Natural killer cell treated with Interleukin-12 subunit alpha and Interleukin-12 subunit beta and Interleukin-15 and Interleukin-18, amount 100 ng/mL, for 72 hours (primary cell): Measurements from ENCODE around the gene YY1. TPM values are rescaled to one million over a fixed set of nuclear protein-coding genes. Genes with fewer than 3 reads are reported as not detected.
"Not testable (repeated sequence)": the region's sequence is repeated elsewhere in the genome, so short reads cannot be mapped to it uniquely, and the experiment has no call there.

Experiments used
- ATAC-seq, 2 donors: fragments of 150-1000 bp; cut with Tn5 transposase in 1 of 2; sonication (Bioruptor Pico), chemical (Tn5 transposase) in 1 of 2; 2 replicates each; pipeline ENCODE4 v1.10.0; 2021
- DNase-seq: peaks from one replicate; pipeline ENCODE4 v3.0.0; 2022; ENCODE audit warnings: low spot score
- H3K27ac Mint-ChIP-seq, 2 donors: 1 replicate in 1 of 2; 2 replicates in 1 of 2; pipeline ENCODE4 v1.8.0; 2022; ENCODE audit warnings: mixed read lengths in 2 of 2, mild to moderate bottlenecking in 1 of 2, moderate library complexity in 1 of 2
- H3K27me3 Mint-ChIP-seq, 2 donors: 1 replicate in 1 of 2; 2 replicates in 1 of 2; pipeline ENCODE4 v1.8.0; 2022; ENCODE audit warnings: mixed read lengths in 2 of 2
- H3K36me3 Mint-ChIP-seq: one replicate; pipeline ENCODE4 v1.8.0; 2022; ENCODE audit warnings: mixed read lengths
- H3K4me1 Mint-ChIP-seq, 2 donors: 1 replicate in 1 of 2; 2 replicates in 1 of 2; pipeline ENCODE4 v1.8.0; 2022; ENCODE audit warnings: low read depth in 2 of 2, mixed read lengths in 2 of 2, mild to moderate bottlenecking in 1 of 2
- H3K4me3 Mint-ChIP-seq: one replicate; pipeline ENCODE4 v1.8.0; 2022; ENCODE audit warnings: mixed read lengths
- H3K9me3 Mint-ChIP-seq: 2 replicates; pipeline ENCODE4 v1.8.0; 2022; ENCODE audit warnings: mixed read lengths
- total RNA-seq, 2 donors: library from RNA; stranded (reverse); gene quantifications; one replicate each; pipeline ENCODE4 v1.2.3, GENCODE V29; 2022

The YY1 gene
- total RNA-seq, 2 donors from 2014 or later, result 59.7 to 75.7 TPM

DNA sequence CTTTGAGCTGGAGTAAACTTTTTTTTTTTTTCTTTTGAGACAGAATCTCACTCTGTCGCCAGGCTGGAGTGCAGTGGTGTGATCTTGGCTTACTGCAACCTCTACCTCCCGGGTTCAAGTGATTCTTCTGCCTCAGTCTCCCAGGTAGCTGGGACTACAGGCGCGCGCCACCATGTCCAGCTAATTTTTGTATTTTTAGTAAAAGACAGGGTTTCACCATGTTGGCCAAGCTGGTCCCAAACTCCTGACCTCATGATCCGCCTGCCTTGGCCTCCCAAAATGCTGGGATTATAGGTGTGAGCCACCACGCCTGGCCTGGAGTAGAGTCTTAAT lies 34.1 kb upstream of the YY1 start:
- H3K36me3 Mint-ChIP-seq, H3K9me3 Mint-ChIP-seq, H3K4me3 Mint-ChIP-seq, H3K4me1 Mint-ChIP-seq, ATAC-seq, H3K27ac Mint-ChIP-seq, DNase-seq, H3K27me3 Mint-ChIP-seq: not testable (repeated sequence)

DNA sequence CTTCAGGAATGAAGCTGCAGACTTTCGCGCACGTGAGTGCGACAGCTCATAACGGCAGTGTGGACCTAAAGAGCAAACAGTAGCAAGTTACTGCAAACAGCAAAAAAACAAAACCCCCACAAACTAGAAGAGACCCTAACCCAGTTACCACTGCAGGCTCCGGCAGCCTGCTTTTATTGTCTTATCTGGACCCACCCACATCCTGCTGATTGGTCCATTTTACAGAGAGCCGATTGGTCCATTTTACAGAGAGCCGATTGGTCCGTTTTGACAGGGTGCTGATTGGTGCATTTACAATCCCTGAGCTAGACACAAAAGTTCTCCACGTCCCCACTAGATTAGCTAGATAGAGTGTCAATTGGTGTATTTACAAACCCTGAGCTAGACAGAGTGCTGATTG lies 31.4 kb upstream of the YY1 start:
- DNase-seq, H3K27me3 Mint-ChIP-seq, H3K4me3 Mint-ChIP-seq, H3K36me3 Mint-ChIP-seq, H3K27ac Mint-ChIP-seq, H3K9me3 Mint-ChIP-seq, H3K4me1 Mint-ChIP-seq, ATAC-seq: not testable (repeated sequence)

DNA sequence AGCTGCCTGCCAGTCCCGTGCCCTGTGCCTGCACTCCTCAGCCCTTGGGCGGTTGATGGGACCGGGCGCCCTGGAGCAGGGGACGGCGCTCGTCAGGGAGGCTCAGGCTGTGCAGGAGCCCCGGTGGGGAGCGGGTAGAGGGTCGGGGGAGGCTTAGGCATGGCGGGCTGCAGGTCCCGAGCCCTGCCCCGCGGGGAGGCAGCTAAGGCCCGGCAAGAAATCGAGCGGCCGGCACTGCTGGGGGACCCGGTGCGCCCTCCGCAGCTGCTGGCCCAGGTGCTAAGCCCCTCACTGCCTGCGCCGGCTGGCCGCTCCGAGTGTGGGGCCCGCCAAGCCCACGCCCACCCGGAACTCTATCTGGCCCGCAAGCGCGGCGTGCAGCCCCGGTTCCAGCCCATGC lies 30.8 kb upstream of the YY1 start:
- ATAC-seq, result not testable (repeated sequence)

GRCh38 chr14:100211366-100211765 lies 27.6 kb upstream of the YY1 start:
- H3K27ac Mint-ChIP-seq, result no peak overlapping the region
- ATAC-seq (no peak), DNase-seq (no peak)
- no peaks in the 10 kb centered on the region for H3K36me3 Mint-ChIP-seq
- no peaks in the 10 kb centered on the region for H3K27me3 Mint-ChIP-seq
- H3K4me1 Mint-ChIP-seq, result peaks cover 11 to 16% of the 10 kb centered on the region in 2 donors
- H3K4me3 Mint-ChIP-seq, result no peak overlapping the region
- H3K9me3 Mint-ChIP-seq, result no peaks in the 10 kb centered on the region

More for the DNA sequence above, 30.8 kb upstream of the YY1 start:
- not testable (repeated sequence) for DNase-seq, H3K27me3 Mint-ChIP-seq, H3K27ac Mint-ChIP-seq, H3K36me3 Mint-ChIP-seq, H3K9me3 Mint-ChIP-seq, H3K4me3 Mint-ChIP-seq
- H3K4me1 Mint-ChIP-seq, result peaks cover 8 to 11% of the 10 kb centered on the region in 2 donors

GRCh38 chr14:100211893-100212292 lies 27.1 kb upstream of the YY1 start:
- no peak for ATAC-seq
- no peak overlapping the region for H3K27ac Mint-ChIP-seq
- H3K4me3 Mint-ChIP-seq, result no peak overlapping the region

GRCh38 chr14:100212476-100213333 lies 26.2 kb upstream of the YY1 start:
- Mint-ChIP-seq H3K9me3 (no peaks in the 10 kb centered on the region), H3K27ac (no peak overlapping the region), H3K4me1 (peaks cover 11 to 14% of the 10 kb centered on the region in 2 donors), H3K4me3 (peak overlapping the region; percentile 79), H3K36me3 (no peaks in the 10 kb centered on the region), H3K27me3 (no peaks in the 10 kb centered on the region)
- ATAC-seq (no peak), DNase-seq (no peak)

More at GRCh38 chr14:100211893-100212292, 27.1 kb upstream of the YY1 start:
- Mint-ChIP-seq H3K27me3 (no peaks in the 10 kb centered on the region), H3K36me3 (no peaks in the 10 kb centered on the region), H3K9me3 (no peaks in the 10 kb centered on the region), H3K4me1 (peaks cover 11 to 16% of the 10 kb centered on the region in 2 donors)
- no peak for DNase-seq

DNA sequence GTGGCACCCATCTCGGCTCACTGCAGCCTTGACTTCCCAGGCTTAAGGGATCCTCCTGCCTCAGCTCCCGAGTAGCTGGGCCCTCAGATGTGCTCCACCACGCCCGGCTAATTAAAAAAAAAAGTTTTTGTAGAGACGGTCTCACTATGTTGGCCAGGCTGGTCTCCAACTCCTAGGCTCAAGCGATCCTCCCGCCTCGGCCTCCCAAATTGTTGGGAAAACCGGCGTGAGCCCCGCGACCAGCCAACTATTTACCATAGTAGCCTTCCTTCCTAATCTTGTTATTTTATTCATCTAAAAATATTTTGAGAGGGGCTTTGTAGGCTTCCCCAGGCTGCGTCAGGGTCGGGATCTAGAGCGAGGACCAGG lies 25.4 kb upstream of the YY1 start:
- DNase-seq, result no peak
- peak overlapping the region; percentile 79 for H3K4me3 Mint-ChIP-seq
- ATAC-seq, result no peak
- H3K27ac Mint-ChIP-seq, result peak overlapping the region; percentile 67 to 75
- H3K36me3 Mint-ChIP-seq, result no peaks in the 10 kb centered on the region
- H3K9me3 Mint-ChIP-seq, result no peaks in the 10 kb centered on the region
- H3K27me3 Mint-ChIP-seq, result no peaks in the 10 kb centered on the region
- H3K4me1 Mint-ChIP-seq, result peaks cover 11 to 14% of the 10 kb centered on the region in 2 donors

DNA sequence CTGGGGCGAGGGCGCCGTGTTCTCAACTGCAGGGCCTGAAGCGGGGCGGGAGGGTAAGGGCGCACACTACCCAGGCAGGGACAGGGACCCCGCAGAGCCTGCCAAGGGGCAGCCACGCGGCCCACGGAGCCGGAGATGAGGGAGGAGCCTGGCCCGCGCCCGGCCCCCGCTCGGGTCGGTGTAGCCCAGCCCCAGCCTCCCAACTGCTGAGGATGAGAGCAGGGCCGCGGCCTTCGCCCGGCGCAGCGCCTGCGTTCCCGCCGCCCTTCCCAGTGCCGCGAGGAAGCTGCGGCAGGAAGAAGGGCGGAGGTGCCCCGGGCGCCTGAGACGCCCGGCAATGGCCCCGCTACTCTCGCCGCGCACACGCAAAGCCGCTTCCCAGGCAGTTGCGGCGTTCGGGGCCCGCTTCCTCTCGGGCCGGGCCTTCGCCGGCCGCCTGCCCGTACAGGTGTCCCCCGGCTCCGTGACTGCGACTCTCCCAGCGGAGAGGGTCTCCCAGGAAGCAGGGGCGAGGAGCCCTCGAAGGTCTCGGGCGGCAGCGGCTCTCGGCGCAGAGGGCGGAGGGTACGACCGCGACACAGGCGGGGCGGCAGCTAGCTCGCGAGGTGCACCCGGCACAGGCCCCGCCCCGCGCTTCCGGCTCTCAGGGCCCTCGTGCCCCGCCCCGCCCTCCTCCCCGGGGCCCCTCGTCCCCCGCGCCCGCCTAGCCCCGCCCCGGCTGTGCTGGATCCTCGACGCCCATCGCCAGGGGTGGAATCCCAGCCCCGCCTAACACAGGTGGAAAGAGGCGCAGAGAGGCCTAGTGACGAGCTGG lies 24.8 kb upstream of the YY1 start:
- H3K4me3 Mint-ChIP-seq, result peak overlapping the region; percentile 79
- no peaks in the 10 kb centered on the region for H3K27me3 Mint-ChIP-seq
- H3K27ac Mint-ChIP-seq, result peak overlapping the region; percentile 67 to 77
- ATAC-seq (peak; percentile 98 to 99), DNase-seq (peak; percentile 95)
- H3K9me3 Mint-ChIP-seq, result no peaks in the 10 kb centered on the region
- no peaks in the 10 kb centered on the region for H3K36me3 Mint-ChIP-seq
- peaks cover 11 to 14% of the 10 kb centered on the region in 2 donors for H3K4me1 Mint-ChIP-seq

GRCh38 chr14:100214770-100215083 lies 24.2 kb upstream of the YY1 start:
- no peaks in the 10 kb centered on the region for H3K36me3 Mint-ChIP-seq
- no peak for ATAC-seq
- peaks cover 11 to 14% of the 10 kb centered on the region in 2 donors for H3K4me1 Mint-ChIP-seq
- DNase-seq, result no peak
- no peaks in the 10 kb centered on the region for H3K27me3 Mint-ChIP-seq
- no peaks in the 10 kb centered on the region for H3K9me3 Mint-ChIP-seq
- H3K4me3 Mint-ChIP-seq, result peak overlapping the region; percentile 79
- peak overlapping the region; percentile 53 to 77 for H3K27ac Mint-ChIP-seq

GRCh38 chr14:100215330-100215885 lies 23.5 kb upstream of the YY1 start:
- Mint-ChIP-seq H3K9me3 (no peaks in the 10 kb centered on the region), H3K36me3 (no peaks in the 10 kb centered on the region), H3K4me3 (peak overlapping the region; percentile 79), H3K27me3 (no peaks in the 10 kb centered on the region), H3K4me1 (peaks cover 11 to 14% of the 10 kb centered on the region in 2 donors), H3K27ac (peak overlapping the region; percentile 53 to 77)
- DNase-seq (no peak), ATAC-seq (no peak)

- Mint-ChIP-seq H3K9me3 (no peaks in the 10 kb centered on the region), H3K27ac (no peak overlapping the region), H3K4me1 (peaks cover 13 to 18% of the 10 kb centered on the region in 2 donors), H3K27me3 (no peaks in the 10 kb centered on the region), H3K4me3 (no peak overlapping the region), H3K36me3 (no peaks in the 10 kb centered on the region)
- DNase-seq (no peak), ATAC-seq (no peak)
Observed at GRCh38 chr14:100219126-100219785, 19.7 kb upstream of the YY1 start.

GRCh38 chr14:100221533-100222223 lies 17.3 kb upstream of the YY1 start:
- Mint-ChIP-seq H3K27me3 (no peaks in the 10 kb centered on the region), H3K27ac (no peak overlapping the region), H3K9me3 (no peaks in the 10 kb centered on the region), H3K36me3 (no peaks in the 10 kb centered on the region), H3K4me1 (peaks cover 18 to 21% of the 10 kb centered on the region in 2 donors), H3K4me3 (no peak overlapping the region)
- DNase-seq (peak; percentile 82), ATAC-seq (peak; percentile 92 to 95)
